K562 (cell line): ENCODE results near the gene CDK5RAP3. TPM values are rescaled to one million over a fixed set of nuclear protein-coding genes. Genes with fewer than 3 reads are reported as not detected.
A peak's percentile ranks its signal among the peaks of the same experiment; 100 is the strongest.

Source experiments
- CBX1 ChIP-seq: sonication (generic); IDR thresholded peaks from 2 replicates; pipeline ENCODE4 v1.6.1; 2016; ENCODE audit warnings: antibody characterized with exemption, low read depth, mild to moderate bottlenecking
- CHCHD3 ChIP-seq: fragments of 250-450 bp; sonication (Bioruptor Pico); IDR thresholded peaks from 2 replicates; pipeline ENCODE4 v2.1.2; 2022; ENCODE audit warnings: mild to moderate bottlenecking
- ELF4 ChIP-seq: fragments of 450-650 bp; formaldehyde crosslinking; IDR thresholded peaks from 2 replicates; pipeline ENCODE4 v1.4.0; 2022; ENCODE audit warnings: missing genetic modification characterization
- ETS2 ChIP-seq: IDR thresholded peaks from 2 replicates; pipeline ENCODE4 v1.6.1; 2016; ENCODE audit warnings: borderline replicate concordance, missing genetic modification characterization, mild to moderate bottlenecking, moderate library complexity, missing compliant biosample characterization; ENCODE audit not compliant: poor library complexity, severe bottlenecking
- ETV5 ChIP-seq: sonication (generic); formaldehyde crosslinking; IDR thresholded peaks from 2 replicates; pipeline ENCODE4 v1.4.0; 2020; ENCODE audit warnings: low read depth, mild to moderate bottlenecking, missing genetic modification reagents
- MECOM ChIP-seq: fragments of 250-450 bp; sonication (Bioruptor Pico); IDR thresholded peaks from 2 replicates; pipeline ENCODE4 v1.8.0; 2022; ENCODE audit warnings: inconsistent platforms
- NR2C1 ChIP-seq, 2 experiments: fragments of 450-650 bp; IDR thresholded peaks; 2 replicates each; pipeline ENCODE4 v1.6.1; 2017; ENCODE audit warnings: mild to moderate bottlenecking in 2 of 2, antibody characterized with exemption in 1 of 2, inconsistent platforms in 1 of 2, missing compliant biosample characterization in 1 of 2, missing genetic modification characterization in 1 of 2
- PKNOX1 ChIP-seq: fragments of 450-650 bp; IDR thresholded peaks from 2 replicates; pipeline ENCODE4 v1.6.1; 2016
- RCOR1 ChIP-seq, 2 experiments: IDR thresholded peaks; 2 replicates each; pipeline ENCODE4 v1.6.1; 2012; ENCODE audit warnings: low read depth in 2 of 2, low read length in 2 of 2, borderline replicate concordance in 1 of 2, improper control_type of control experiment in 1 of 2
- SIN3A ChIP-seq, 2 experiments: fragments of 150-350 bp in 1 of 2; IDR thresholded peaks; 2 replicates each; pipeline ENCODE4 v1.6.1; 2011 to 2016; ENCODE audit warnings: borderline replicate concordance in 2 of 2, low read depth in 2 of 2, low read length in 2 of 2, mild to moderate bottlenecking in 2 of 2, moderate library complexity in 2 of 2; ENCODE audit not compliant: control insufficient read depth in 1 of 2
- SMAD4 ChIP-seq: fragments of 250-450 bp; sonication (Bioruptor Pico); conservative IDR thresholded peaks from 2 replicates; pipeline ENCODE4 v1.8.0; 2021; ENCODE audit warnings: inconsistent platforms, mild to moderate bottlenecking, moderate library complexity
- TCF7 ChIP-seq: sonication (generic); IDR thresholded peaks from 2 replicates; pipeline ENCODE4 v1.6.1; 2016; ENCODE audit warnings: antibody characterized with exemption, borderline replicate concordance
- VEZF1 ChIP-seq: fragments of 200-800 bp; sonication (Bioruptor generic); IDR thresholded peaks from 2 replicates; pipeline ENCODE4 v1.6.1; 2017; ENCODE audit warnings: missing genetic modification characterization, missing compliant biosample characterization
- ZNF398 ChIP-seq: fragments of 250-450 bp; sonication (Bioruptor Pico); IDR thresholded peaks from 2 replicates; pipeline ENCODE4 v1.8.0; 2021; ENCODE audit warnings: moderate library complexity, mild to moderate bottlenecking, inconsistent platforms
- ZNF589 ChIP-seq: fragments of 200-800 bp; sonication (Bioruptor generic); IDR thresholded peaks from 2 replicates; pipeline ENCODE4 v1.6.1; 2016; ENCODE audit warnings: low read depth, missing genetic modification characterization, missing compliant biosample characterization
- ZNF77 ChIP-seq: fragments of 250-450 bp; sonication (Bioruptor Pico); IDR thresholded peaks from 2 replicates; pipeline ENCODE4 v1.5.0; 2020
- polyA plus RNA-seq, 8 experiments: library from polyadenylated mRNA; depleted of rRNA in 4 of 8; stranded (reverse) in 5 of 8; unstranded in 3 of 8; fragments of >200 nt; fragmentation: Nextera tagmentation in 2 of 8; fragmentation: Illumina TruSeq in 1 of 8; extraction: Ambion mirVana in 2 of 8; extraction: Trizol in 1 of 8; gene quantifications; 2 replicates each; pipeline versions ENCODE4 v1.2.1 to v1.2.3, GENCODE V29; 2011 to 2014; ENCODE audit warnings: inconsistent platforms in 1 of 8, missing spikeins in 1 of 8
- total RNA-seq, 7 experiments: library from RNA; depleted of rRNA in 6 of 7; stranded (reverse); fragments of >200 nt in 6 of 7; fragmentation: Illumina TruSeq in 2 of 7; extraction: Trizol in 2 of 7; gene quantifications; 2 replicates each; pipeline versions ENCODE4 v1.2.1 to v1.2.3, GENCODE V29; 2011 to 2021; ENCODE audit warnings: low replicate concordance in 1 of 7
- TF ChIP-seq, protein P1 (sequence below): sonication (generic); formaldehyde crosslinking; IDR thresholded peaks from 2 replicates; pipeline ENCODE4 v1.8.0; 2023; ENCODE audit warnings: mild to moderate bottlenecking, missing genetic modification reagents
- TF ChIP-seq, protein P2 (sequence below): fragments of 250-450 bp; sonication (Bioruptor Pico); IDR thresholded peaks from 2 replicates; pipeline ENCODE4 v1.9.0; 2021; ENCODE audit warnings: mild to moderate bottlenecking, inconsistent platforms

CDK5RAP3 gene
- total and polyA plus RNA-seq, 9 of the 15 experiments (the other 6 are each of a cell fraction or from before 2014, with no cell fraction given) = 44.2 to 202 (median 91.5) TPM

DNA sequence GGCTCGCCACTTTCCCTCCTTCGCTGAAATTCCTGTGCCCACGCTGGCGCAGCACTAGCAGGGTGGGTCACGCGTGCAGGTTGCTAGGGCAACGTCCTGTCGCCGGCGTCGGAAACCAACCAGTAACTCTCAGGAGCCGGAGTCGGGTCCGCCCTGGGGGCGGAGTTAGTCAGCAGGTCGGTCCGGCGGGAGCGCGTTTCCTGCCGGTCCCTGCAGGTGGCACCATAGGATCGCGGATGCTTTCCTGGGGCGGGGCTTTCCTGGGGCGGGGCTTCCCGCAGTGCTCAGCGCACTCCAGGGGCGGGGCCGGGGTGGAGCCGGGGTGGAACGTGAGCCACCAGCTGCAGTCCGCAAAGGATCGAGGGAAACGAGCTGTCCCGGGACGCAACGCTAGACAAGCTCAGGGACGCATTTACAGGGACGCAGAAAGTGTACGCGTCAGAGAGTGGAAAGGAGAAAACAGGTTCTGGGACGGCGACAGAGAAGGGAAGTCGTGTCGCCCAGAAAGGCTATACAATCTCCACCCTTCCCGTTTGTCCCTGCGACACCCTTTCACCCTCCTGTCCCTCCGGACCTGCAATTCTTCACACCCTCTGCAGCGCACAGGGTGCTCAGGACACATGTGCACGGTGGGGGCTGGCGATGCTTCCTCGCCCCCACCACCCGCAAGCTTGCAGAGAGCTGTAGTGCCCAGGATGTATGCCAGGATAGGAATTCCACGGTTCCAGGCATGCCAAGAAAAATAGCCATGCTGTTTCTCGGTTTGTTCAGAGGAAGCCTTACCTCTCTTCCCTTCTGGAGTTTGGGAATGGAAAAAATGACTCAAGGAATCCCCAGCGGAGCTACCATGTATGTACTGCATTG is 54.4 kb downstream of the CDK5RAP3 start (continued):
- TF ChIP-seq PKNOX1 = peak; percentile 96
- TF ChIP-seq NR2C1 (IDR thresholded peaks at IDR 0.05) = no peak
- TF ChIP-seq NR2C1 (tag; IDR thresholded peaks at IDR 0.05) = no peak
- TF ChIP-seq VEZF1 (CRISPR knock-in tag) = peak; percentile 80
- TF ChIP-seq, protein P1, sequence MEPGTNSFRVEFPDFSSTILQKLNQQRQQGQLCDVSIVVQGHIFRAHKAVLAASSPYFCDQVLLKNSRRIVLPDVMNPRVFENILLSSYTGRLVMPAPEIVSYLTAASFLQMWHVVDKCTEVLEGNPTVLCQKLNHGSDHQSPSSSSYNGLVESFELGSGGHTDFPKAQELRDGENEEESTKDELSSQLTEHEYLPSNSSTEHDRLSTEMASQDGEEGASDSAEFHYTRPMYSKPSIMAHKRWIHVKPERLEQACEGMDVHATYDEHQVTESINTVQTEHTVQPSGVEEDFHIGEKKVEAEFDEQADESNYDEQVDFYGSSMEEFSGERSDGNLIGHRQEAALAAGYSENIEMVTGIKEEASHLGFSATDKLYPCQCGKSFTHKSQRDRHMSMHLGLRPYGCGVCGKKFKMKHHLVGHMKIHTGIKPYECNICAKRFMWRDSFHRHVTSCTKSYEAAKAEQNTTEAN (CRISPR knock-in tag) = no peak
- no peak for TF ChIP-seq CHCHD3
- no peak for TF ChIP-seq SMAD4
- TF ChIP-seq TCF7 = no peak
- TF ChIP-seq RCOR1 (IDR thresholded peaks at IDR 0.05; ENCODE audit: borderline replicate concordance in 1 of 2, low read depth in 2 of 2, low read length in 2 of 2) = no peak
- no peak for TF ChIP-seq ZNF77 (CRISPR knock-in tag)
- no peak for TF ChIP-seq ETS2
- no peak for TF ChIP-seq CBX1
- TF ChIP-seq ZNF589 (CRISPR knock-in tag) = no peak
- no peak for TF ChIP-seq ETV5 (CRISPR knock-in tag)
- TF ChIP-seq, protein P2, sequence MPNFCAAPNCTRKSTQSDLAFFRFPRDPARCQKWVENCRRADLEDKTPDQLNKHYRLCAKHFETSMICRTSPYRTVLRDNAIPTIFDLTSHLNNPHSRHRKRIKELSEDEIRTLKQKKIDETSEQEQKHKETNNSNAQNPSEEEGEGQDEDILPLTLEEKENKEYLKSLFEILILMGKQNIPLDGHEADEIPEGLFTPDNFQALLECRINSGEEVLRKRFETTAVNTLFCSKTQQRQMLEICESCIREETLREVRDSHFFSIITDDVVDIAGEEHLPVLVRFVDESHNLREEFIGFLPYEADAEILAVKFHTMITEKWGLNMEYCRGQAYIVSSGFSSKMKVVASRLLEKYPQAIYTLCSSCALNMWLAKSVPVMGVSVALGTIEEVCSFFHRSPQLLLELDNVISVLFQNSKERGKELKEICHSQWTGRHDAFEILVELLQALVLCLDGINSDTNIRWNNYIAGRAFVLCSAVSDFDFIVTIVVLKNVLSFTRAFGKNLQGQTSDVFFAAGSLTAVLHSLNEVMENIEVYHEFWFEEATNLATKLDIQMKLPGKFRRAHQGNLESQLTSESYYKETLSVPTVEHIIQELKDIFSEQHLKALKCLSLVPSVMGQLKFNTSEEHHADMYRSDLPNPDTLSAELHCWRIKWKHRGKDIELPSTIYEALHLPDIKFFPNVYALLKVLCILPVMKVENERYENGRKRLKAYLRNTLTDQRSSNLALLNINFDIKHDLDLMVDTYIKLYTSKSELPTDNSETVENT = no peak
- TF ChIP-seq ELF4 (CRISPR knock-in tag) = no peak
- no peak for TF ChIP-seq MECOM
- TF ChIP-seq SIN3A (IDR thresholded peaks at IDR 0.05; ENCODE audit: borderline replicate concordance in 2 of 2, control insufficient read depth in 1 of 2, low read depth in 2 of 2, low read length in 2 of 2) = peak; percentile 94 to 95; a peak in 3 of 4 replicates
- TF ChIP-seq ZNF398 (CRISPR knock-in tag) = no peak
